CD4-positive, alpha-beta memory T cell (primary cell): ENCODE measurements around the gene LRRC14B. TPM values are rescaled to one million over a fixed set of nuclear protein-coding genes. Genes with fewer than 3 reads are reported as not detected.

Source experiments
- CTCF ChIA-PET: fragments of 350-600 bp; sonication (Branson Sonifier 250); formaldehyde crosslinking; loops from one replicate; lab custom pipeline; 2021; ENCODE audit warnings: inconsistent platforms; ENCODE audit not compliant: partially characterized antibody; lab: Charles Lee
- POLR2A ChIA-PET: fragments of 350-600 bp; sonication (Branson Sonifier 250); formaldehyde crosslinking; loops from one replicate; lab custom pipeline; 2021; ENCODE audit not compliant: partially characterized antibody; lab: Charles Lee
- DNase-seq, 5 donors: peaks; one replicate each; pipeline versions ENCODE4 v3.0.0 to v3.0.0-alpha.2; 2020 to 2022; ENCODE audit warnings: mixed read lengths in 1 of 5
- H3K27ac ChIP-seq: one replicate; pipeline ENCODE4 v1.7.0; 2013; ENCODE audit warnings: low read depth, low read length
- H3K27me3 ChIP-seq: 2 replicates; pipeline ENCODE4 v1.7.0; 2013; ENCODE audit warnings: mild to moderate bottlenecking, low read length, moderate library complexity; ENCODE audit not compliant: insufficient read depth
- H3K36me3 ChIP-seq: 2 replicates; pipeline ENCODE4 v1.7.0; 2013; ENCODE audit warnings: mild to moderate bottlenecking, low read length, moderate library complexity; ENCODE audit not compliant: insufficient read depth
- H3K4me1 ChIP-seq: 2 replicates; pipeline ENCODE4 v1.7.0; 2013; ENCODE audit warnings: mild to moderate bottlenecking, low read length, moderate library complexity; ENCODE audit not compliant: insufficient read depth
- H3K4me3 ChIP-seq, 2 donors: one replicate each; pipeline ENCODE4 v1.7.0; 2013; ENCODE audit warnings: low read length in 2 of 2, mild to moderate bottlenecking in 1 of 2
- H3K9me3 ChIP-seq, 2 donors: one replicate each; pipeline ENCODE4 v1.7.0; 2013; ENCODE audit warnings: low read length in 2 of 2, control low read depth in 1 of 2; ENCODE audit not compliant: control insufficient read depth in 1 of 2
- H3K27ac Mint-ChIP-seq, 7 donors: one replicate each; pipeline ENCODE4 v1.8.0; 2020 to 2021; ENCODE audit warnings: mixed read lengths in 7 of 7, mild to moderate bottlenecking in 6 of 7, inconsistent platforms in 3 of 7, moderate library complexity in 3 of 7
- H3K27me3 Mint-ChIP-seq, 2 donors: one replicate each; pipeline ENCODE4 v1.8.0; 2020 to 2021; ENCODE audit warnings: mixed read lengths in 2 of 2
- H3K36me3 Mint-ChIP-seq, 2 donors: one replicate each; pipeline ENCODE4 v1.8.0; 2020 to 2021; ENCODE audit warnings: mixed read lengths in 2 of 2, inconsistent platforms in 1 of 2, mild to moderate bottlenecking in 1 of 2
- H3K4me1 Mint-ChIP-seq, 4 donors: one replicate each; pipeline ENCODE4 v1.8.0; 2020 to 2021; ENCODE audit warnings: mixed read lengths in 4 of 4, mild to moderate bottlenecking in 1 of 4
- H3K4me3 Mint-ChIP-seq, 8 donors: one replicate each; pipeline ENCODE4 v1.8.0; 2020 to 2021; ENCODE audit warnings: mixed read lengths in 8 of 8, mild to moderate bottlenecking in 7 of 8, moderate library complexity in 6 of 8, inconsistent platforms in 3 of 8
- H3K9me3 Mint-ChIP-seq, 8 donors: one replicate each; pipeline ENCODE4 v1.8.0; 2020 to 2021; ENCODE audit warnings: mixed read lengths in 8 of 8, mild to moderate bottlenecking in 5 of 8, inconsistent platforms in 3 of 8, moderate library complexity in 1 of 8
- intact Hi-C: fragments of 100-400 bp; cut with micrococcal nuclease; formaldehyde crosslinking; loops from one replicate; pipeline ENCODE4 v1.15.1; 2023
- polyA plus RNA-seq, 2 donors: library from polyadenylated mRNA; unstranded; fragments of 300-500 nt; fragmentation: Illumina TruSeq; gene quantifications; one replicate each; pipeline ENCODE4 v1.2.3, GENCODE V29; 2021
- total RNA-seq, 2 experiments: library from RNA; stranded (reverse); gene quantifications; one replicate each; pipeline ENCODE4 v1.2.3, GENCODE V29; 2021

Gene LRRC14B
- total and polyA plus RNA-seq, 4 experiments from 2014 or later: 0.15 TPM; not detected in 3

DNA sequence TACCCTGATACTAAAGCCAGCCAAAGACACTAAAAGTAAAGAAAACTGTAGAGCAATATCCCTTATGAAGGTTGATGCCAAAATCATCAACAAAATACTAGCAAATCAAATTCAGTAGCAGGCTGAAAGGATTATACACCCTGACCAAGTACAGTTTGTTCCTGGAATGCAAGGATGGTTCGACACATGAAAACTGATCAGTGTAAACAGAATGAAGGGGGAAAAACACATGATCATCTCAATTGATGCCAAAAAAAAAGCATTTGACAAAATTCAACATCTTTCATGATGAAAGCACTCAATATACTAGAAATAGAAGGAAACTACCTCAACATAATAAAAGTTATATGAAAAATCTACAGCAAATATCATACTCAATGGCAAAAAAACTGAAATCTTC, 43.5 kb upstream of the LRRC14B start:
- H3K9me3 Mint-ChIP-seq: peaks cover 0 to 39% (median 23%) of the 10 kb centered on the region in 8 donors
- no peaks in the 10 kb centered on the region for H3K27me3 Mint-ChIP-seq
- DNase-seq: no peak
- H3K27ac Mint-ChIP-seq: no peak overlapping the region
- peaks cover 3 to 7% of the 10 kb centered on the region in 2 donors for H3K36me3 Mint-ChIP-seq
- ChIA-PET CTCF (no interaction called here), POLR2A (no interaction called here)
- Histone ChIP-seq H3K9me3 (peaks cover 6 to 13% of the 10 kb centered on the region in 2 donors), H3K27me3 (no peaks in the 10 kb centered on the region), H3K36me3 (no peaks in the 10 kb centered on the region), H3K27ac (no peak overlapping the region), H3K4me1 (no peaks in the 10 kb centered on the region), H3K4me3 (no peak overlapping the region)
- H3K4me3 Mint-ChIP-seq: no peak overlapping the region
- intact Hi-C loops: no loop called here
- no peaks in the 10 kb centered on the region for H3K4me1 Mint-ChIP-seq

DNA sequence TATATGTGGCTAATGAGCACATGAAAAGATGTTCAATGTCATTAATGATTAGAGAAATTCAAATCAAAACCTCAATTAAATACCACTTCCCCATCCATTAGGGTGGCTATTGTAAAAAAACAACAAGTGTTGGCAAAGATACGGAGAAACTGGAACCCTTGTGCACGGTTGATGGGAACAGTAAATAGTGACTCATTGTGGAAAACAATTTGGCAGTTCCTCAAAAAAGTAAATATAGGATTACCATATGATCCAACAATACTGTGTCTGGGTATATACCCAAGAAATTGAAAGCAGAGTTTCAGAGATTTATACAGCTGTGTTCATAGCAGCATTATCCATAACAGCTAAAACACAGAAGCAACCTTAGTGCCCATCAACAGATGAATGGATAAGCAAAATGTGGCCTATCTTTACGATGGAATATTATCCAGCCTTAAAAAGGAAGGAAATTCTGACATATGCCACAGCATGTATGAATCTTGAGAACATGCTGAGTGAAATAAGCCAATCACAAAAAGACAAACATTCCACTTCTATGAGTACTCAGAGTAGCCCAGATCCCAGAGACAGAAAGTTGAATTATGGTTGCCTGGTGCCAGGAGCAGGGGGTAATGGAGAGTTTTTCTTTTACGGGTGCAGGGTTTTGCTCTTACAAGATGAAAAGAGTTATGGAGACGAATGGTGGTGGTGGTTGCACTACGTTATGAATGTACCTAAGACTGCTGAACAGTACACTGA, 41.4 kb upstream of the LRRC14B start:
- peaks cover 3 to 7% of the 10 kb centered on the region in 2 donors for H3K36me3 Mint-ChIP-seq
- Histone ChIP-seq H3K4me3 (no peak overlapping the region), H3K9me3 (peaks cover 6 to 13% of the 10 kb centered on the region in 2 donors), H3K27ac (no peak overlapping the region), H3K27me3 (no peaks in the 10 kb centered on the region), H3K4me1 (no peaks in the 10 kb centered on the region), H3K36me3 (no peaks in the 10 kb centered on the region)
- H3K27ac Mint-ChIP-seq: no peak overlapping the region
- no peaks in the 10 kb centered on the region for H3K27me3 Mint-ChIP-seq
- no peak for DNase-seq
- H3K4me1 Mint-ChIP-seq: no peaks in the 10 kb centered on the region
- CTCF ChIA-PET: no interaction called here
- POLR2A ChIA-PET: no interaction called here
- peaks cover 0 to 36% (median 22%) of the 10 kb centered on the region in 8 donors for H3K9me3 Mint-ChIP-seq
- intact Hi-C loops: no loop called here
- H3K4me3 Mint-ChIP-seq: no peak overlapping the region

DNA sequence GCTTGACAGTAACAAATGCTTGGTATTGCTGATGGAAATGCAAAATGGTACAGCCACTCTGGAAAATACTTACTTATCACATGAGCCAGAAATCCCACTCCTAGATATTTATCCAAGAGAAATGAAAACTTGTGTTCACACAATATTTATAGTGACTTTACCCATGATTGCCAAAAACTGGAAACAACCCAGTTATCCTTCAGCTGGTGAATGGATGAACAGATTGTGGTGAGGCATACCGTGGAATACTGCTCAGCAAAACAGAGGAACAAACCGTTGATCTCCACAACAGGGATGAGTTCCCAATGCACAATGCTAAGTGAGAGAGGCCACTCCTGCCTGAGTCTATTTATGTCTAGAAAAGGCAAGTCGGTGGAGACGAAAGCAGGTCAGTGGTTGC, 40.5 kb upstream of the LRRC14B start:
- POLR2A ChIA-PET: no interaction called here
- Histone ChIP-seq H3K27ac (no peak overlapping the region), H3K9me3 (peaks cover 6 to 13% of the 10 kb centered on the region in 2 donors), H3K4me3 (no peak overlapping the region), H3K4me1 (no peaks in the 10 kb centered on the region), H3K36me3 (no peaks in the 10 kb centered on the region), H3K27me3 (no peaks in the 10 kb centered on the region)
- CTCF ChIA-PET: no interaction called here
- no peak for DNase-seq
- Mint-ChIP-seq H3K27me3 (no peaks in the 10 kb centered on the region), H3K9me3 (peaks cover 0 to 33% (median 22%) of the 10 kb centered on the region in 8 donors), H3K4me3 (no peak overlapping the region), H3K36me3 (peaks cover 3 to 7% of the 10 kb centered on the region in 2 donors), H3K4me1 (no peaks in the 10 kb centered on the region), H3K27ac (no peak overlapping the region)
- intact Hi-C loops: no loop called here

DNA sequence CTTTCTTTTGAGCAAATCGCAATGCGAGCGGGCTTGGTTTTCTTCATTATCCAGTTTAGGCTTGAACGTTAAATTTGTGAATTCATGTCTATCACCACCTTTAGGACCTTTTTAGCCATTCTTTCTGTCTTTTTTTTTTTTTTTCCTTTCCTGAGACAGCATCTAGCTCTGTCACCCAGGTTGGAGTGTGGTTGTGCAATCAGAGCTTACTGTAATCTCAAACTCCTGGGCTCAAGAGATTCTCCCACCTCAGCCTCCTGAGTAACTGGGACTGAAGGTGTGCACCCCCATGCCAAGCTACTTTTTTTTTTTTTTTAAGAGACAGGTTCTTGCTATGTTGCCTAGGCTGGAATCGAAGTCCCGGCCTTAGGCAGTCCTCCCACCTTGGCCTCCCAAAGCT, 39.2 kb upstream of the LRRC14B start:
- Mint-ChIP-seq H3K27me3 (peaks cover 0 to 2% of the 10 kb centered on the region in 2 donors), H3K4me1 (no peaks in the 10 kb centered on the region), H3K36me3 (peaks cover 3 to 7% of the 10 kb centered on the region in 2 donors), H3K4me3 (no peak overlapping the region), H3K9me3 (peaks cover 0 to 25% (median 18%) of the 10 kb centered on the region in 8 donors), H3K27ac (no peak overlapping the region)
- Histone ChIP-seq H3K9me3 (peaks cover 6 to 9% of the 10 kb centered on the region in 2 donors), H3K27ac (no peak overlapping the region), H3K27me3 (no peaks in the 10 kb centered on the region), H3K4me3 (no peak overlapping the region), H3K36me3 (no peaks in the 10 kb centered on the region), H3K4me1 (no peaks in the 10 kb centered on the region)
- POLR2A ChIA-PET: no interaction called here
- no peak for DNase-seq
- CTCF ChIA-PET: no interaction called here
- intact Hi-C loops: no loop called here

DNA sequence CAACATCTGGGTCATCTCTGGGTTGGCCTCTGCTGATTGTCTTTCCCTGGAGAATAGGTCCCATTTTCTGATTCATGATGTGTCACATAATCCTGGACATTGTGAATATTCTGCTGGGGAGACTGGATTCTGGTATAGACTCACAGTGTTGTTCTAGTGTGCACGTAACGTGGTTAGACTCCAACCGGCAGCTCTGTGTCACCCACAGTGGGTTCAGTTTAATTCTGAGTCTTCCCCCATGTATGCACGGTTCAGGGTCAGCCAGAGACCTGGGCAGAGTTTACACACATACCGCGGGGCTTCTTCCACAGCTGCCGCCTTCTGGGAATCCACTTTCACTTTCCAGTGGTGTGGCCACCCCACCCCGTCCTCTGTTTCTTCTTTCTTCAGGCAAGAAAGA, 38.0 kb upstream of the LRRC14B start:
- ChIA-PET CTCF (no interaction called here), POLR2A (no interaction called here)
- peaks cover 0 to 2% of the 10 kb centered on the region in 2 donors for H3K27me3 Mint-ChIP-seq
- no peak for DNase-seq
- Histone ChIP-seq H3K4me3 (no peak overlapping the region), H3K27me3 (no peaks in the 10 kb centered on the region), H3K4me1 (no peaks in the 10 kb centered on the region), H3K36me3 (no peaks in the 10 kb centered on the region), H3K9me3 (no peaks in the 10 kb centered on the region), H3K27ac (no peak overlapping the region)
- H3K9me3 Mint-ChIP-seq: peaks cover 0 to 13% (median 6%) of the 10 kb centered on the region in 8 donors
- peaks cover 0 to 2% of the 10 kb centered on the region in 2 donors for H3K36me3 Mint-ChIP-seq
- intact Hi-C loops: no loop called here
- no peaks in the 10 kb centered on the region for H3K4me1 Mint-ChIP-seq
- H3K4me3 Mint-ChIP-seq: no peak overlapping the region
- no peak overlapping the region for H3K27ac Mint-ChIP-seq

DNA sequence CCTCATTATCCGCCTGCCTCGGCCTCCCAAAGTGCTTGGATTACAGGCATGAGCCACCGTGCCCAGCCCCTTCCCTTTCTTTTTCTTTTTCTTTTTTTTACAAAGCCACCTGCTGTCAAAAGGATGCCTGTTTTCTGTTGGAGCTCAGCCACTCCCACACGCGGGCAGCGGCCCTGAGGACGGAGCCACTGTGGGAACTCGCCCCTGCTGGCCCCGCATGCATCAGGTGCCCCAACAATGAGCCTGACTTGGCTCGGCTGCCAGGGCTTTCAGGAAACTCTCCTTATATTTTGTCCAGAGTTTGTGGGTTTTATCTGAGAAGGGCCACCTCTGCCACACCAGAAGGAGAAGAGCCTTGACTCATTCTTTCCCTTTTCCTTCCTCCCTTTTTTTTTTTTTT, 37.1 kb upstream of the LRRC14B start:
- Mint-ChIP-seq H3K36me3 (no peaks in the 10 kb centered on the region), H3K27ac (no peak overlapping the region), H3K4me1 (no peaks in the 10 kb centered on the region), H3K27me3 (peaks cover 1 to 2% of the 10 kb centered on the region in 2 donors), H3K4me3 (no peak overlapping the region), H3K9me3 (peaks cover 0 to 6% (median 1%) of the 10 kb centered on the region in 8 donors)
- intact Hi-C loops: no loop called here
- CTCF ChIA-PET: no interaction called here
- Histone ChIP-seq H3K9me3 (no peaks in the 10 kb centered on the region), H3K27me3 (no peaks in the 10 kb centered on the region), H3K36me3 (no peaks in the 10 kb centered on the region), H3K4me3 (no peak overlapping the region), H3K4me1 (no peaks in the 10 kb centered on the region), H3K27ac (no peak overlapping the region)
- POLR2A ChIA-PET: no interaction called here
- no peak for DNase-seq

DNA sequence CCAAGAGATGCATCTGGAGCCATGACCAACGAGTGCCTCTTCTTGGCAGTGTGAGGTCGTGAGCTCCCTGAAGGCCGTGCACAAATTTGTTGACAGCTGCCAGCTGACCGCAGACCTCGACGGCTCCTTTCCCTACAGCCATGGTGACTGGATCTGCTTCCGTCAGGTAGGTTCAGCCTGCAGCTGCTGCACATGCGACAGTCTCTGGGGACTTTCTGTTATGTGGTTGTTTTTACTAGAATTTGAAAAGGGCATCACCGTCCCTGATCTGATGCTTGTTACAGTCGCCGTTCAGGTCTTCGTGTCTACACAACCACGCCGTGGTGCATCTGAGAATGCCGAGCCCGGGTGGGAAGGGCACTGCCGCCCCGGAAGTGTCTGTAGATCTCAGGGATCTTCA, 36.5 kb upstream of the LRRC14B start:
- Histone ChIP-seq H3K4me3 (no peak overlapping the region), H3K27me3 (no peaks in the 10 kb centered on the region), H3K27ac (no peak overlapping the region), H3K36me3 (no peaks in the 10 kb centered on the region), H3K9me3 (no peaks in the 10 kb centered on the region), H3K4me1 (no peaks in the 10 kb centered on the region)
- intact Hi-C loops: no loop called here
- POLR2A ChIA-PET: no interaction called here
- peaks cover 6% of the 10 kb centered on the region in 2 donors for H3K27me3 Mint-ChIP-seq
- no peaks in the 10 kb centered on the region for H3K36me3 Mint-ChIP-seq
- H3K4me1 Mint-ChIP-seq: no peaks in the 10 kb centered on the region
- CTCF ChIA-PET: no interaction called here
- H3K4me3 Mint-ChIP-seq: no peak overlapping the region
- H3K27ac Mint-ChIP-seq: peak overlapping the region in 1 of 7 donors; percentile 1
- H3K9me3 Mint-ChIP-seq: peaks cover 0 to 3% (median 0%) of the 10 kb centered on the region in 8 donors
- DNase-seq: no peak
